K562 (cell line): ENCODE data around the gene ERBB3. TPM values are rescaled to one million over a fixed set of nuclear protein-coding genes. Genes with fewer than 3 reads are reported as not detected.

Experiments
- CREM ChIP-seq: IDR thresholded peaks from 2 replicates; pipeline ENCODE4 v1.6.1; 2014; ENCODE audit warnings: antibody characterized with exemption, low read depth
- CTCFL ChIP-seq: IDR thresholded peaks from 2 replicates; pipeline ENCODE4 v1.6.1; 2011; ENCODE audit warnings: borderline replicate concordance, low read depth, mild to moderate bottlenecking, moderate library complexity, low read length; ENCODE audit not compliant: insufficient read depth, poor library complexity, severe bottlenecking
- MTA3 ChIP-seq: fragments of 450-650 bp; formaldehyde crosslinking; IDR thresholded peaks from 2 replicates; pipeline ENCODE4 v1.6.1; 2017; ENCODE audit warnings: mild to moderate bottlenecking, borderline replicate concordance
- SAP30 ChIP-seq: fragments of 200-600 bp; sonication (generic); IDR thresholded peaks from 2 replicates; pipeline ENCODE4 v1.6.1; 2012; ENCODE audit warnings: borderline replicate concordance, low read depth, mild to moderate bottlenecking, moderate library complexity, low read length, control low read depth, inconsistent platforms; ENCODE audit not compliant: insufficient read depth, poor library complexity, severe bottlenecking
- TFAM ChIP-seq: fragments of 250-450 bp; sonication (Bioruptor Pico); conservative IDR thresholded peaks from 2 replicates; pipeline ENCODE4 v1.5.0; 2021; ENCODE audit warnings: mild to moderate bottlenecking, moderate library complexity
- ZNF398 ChIP-seq: fragments of 250-450 bp; sonication (Bioruptor Pico); IDR thresholded peaks from 2 replicates; pipeline ENCODE4 v1.8.0; 2021; ENCODE audit warnings: moderate library complexity, mild to moderate bottlenecking, inconsistent platforms
- ZNF76 ChIP-seq: fragments of 250-450 bp; sonication (Bioruptor Pico); IDR thresholded peaks from 2 replicates; pipeline ENCODE4 v1.4.0; 2020; ENCODE audit warnings: mild to moderate bottlenecking, moderate library complexity, borderline replicate concordance
- ZNF764 ChIP-seq: fragments of 250-450 bp; sonication (Bioruptor Pico); IDR thresholded peaks from 2 replicates; pipeline ENCODE4 v1.4.0; 2020; ENCODE audit warnings: low read depth, mild to moderate bottlenecking, moderate library complexity
- polyA plus RNA-seq, 8 experiments: library from polyadenylated mRNA; depleted of rRNA in 4 of 8; stranded (reverse) in 5 of 8; unstranded in 3 of 8; fragments of >200 nt; fragmentation: Nextera tagmentation in 2 of 8; fragmentation: Illumina TruSeq in 1 of 8; extraction: Ambion mirVana in 2 of 8; extraction: Trizol in 1 of 8; gene quantifications; 2 replicates each; pipeline versions ENCODE4 v1.2.1 to v1.2.3, GENCODE V29; 2011 to 2014; ENCODE audit warnings: inconsistent platforms in 1 of 8, missing spikeins in 1 of 8
- total RNA-seq, 7 experiments: library from RNA; depleted of rRNA in 6 of 7; stranded (reverse); fragments of >200 nt in 6 of 7; fragmentation: Illumina TruSeq in 2 of 7; extraction: Trizol in 2 of 7; gene quantifications; 2 replicates each; pipeline versions ENCODE4 v1.2.1 to v1.2.3, GENCODE V29; 2011 to 2021; ENCODE audit warnings: low replicate concordance in 1 of 7
- TF ChIP-seq, protein P1 (sequence below), 2 experiments: fragments of 450-650 bp; IDR thresholded peaks; 2 replicates each; pipeline ENCODE4 v1.6.1; 2018; ENCODE audit warnings: mild to moderate bottlenecking in 2 of 2, low read depth in 1 of 2; ENCODE audit not compliant: partially characterized antibody in 2 of 2
- TF ChIP-seq, protein P2 (sequence below), 2 experiments: fragments of 450-650 bp in 1 of 2; IDR thresholded peaks; 2 replicates each; pipeline ENCODE4 v1.6.1; 2011 to 2017; ENCODE audit warnings: low read depth in 2 of 2, antibody characterized with exemption in 1 of 2, borderline replicate concordance in 1 of 2, low read length in 1 of 2, mild to moderate bottlenecking in 1 of 2, mixed read lengths in 1 of 2; ENCODE audit not compliant: control insufficient read depth in 1 of 2

ERBB3 gene
- total and polyA plus RNA-seq, 9 of the 15 experiments (the other 6 are each of a cell fraction or from before 2014, with no cell fraction given), result 1.5 to 5.4 (median 3.8) TPM

- TF ChIP-seq, protein P1, sequence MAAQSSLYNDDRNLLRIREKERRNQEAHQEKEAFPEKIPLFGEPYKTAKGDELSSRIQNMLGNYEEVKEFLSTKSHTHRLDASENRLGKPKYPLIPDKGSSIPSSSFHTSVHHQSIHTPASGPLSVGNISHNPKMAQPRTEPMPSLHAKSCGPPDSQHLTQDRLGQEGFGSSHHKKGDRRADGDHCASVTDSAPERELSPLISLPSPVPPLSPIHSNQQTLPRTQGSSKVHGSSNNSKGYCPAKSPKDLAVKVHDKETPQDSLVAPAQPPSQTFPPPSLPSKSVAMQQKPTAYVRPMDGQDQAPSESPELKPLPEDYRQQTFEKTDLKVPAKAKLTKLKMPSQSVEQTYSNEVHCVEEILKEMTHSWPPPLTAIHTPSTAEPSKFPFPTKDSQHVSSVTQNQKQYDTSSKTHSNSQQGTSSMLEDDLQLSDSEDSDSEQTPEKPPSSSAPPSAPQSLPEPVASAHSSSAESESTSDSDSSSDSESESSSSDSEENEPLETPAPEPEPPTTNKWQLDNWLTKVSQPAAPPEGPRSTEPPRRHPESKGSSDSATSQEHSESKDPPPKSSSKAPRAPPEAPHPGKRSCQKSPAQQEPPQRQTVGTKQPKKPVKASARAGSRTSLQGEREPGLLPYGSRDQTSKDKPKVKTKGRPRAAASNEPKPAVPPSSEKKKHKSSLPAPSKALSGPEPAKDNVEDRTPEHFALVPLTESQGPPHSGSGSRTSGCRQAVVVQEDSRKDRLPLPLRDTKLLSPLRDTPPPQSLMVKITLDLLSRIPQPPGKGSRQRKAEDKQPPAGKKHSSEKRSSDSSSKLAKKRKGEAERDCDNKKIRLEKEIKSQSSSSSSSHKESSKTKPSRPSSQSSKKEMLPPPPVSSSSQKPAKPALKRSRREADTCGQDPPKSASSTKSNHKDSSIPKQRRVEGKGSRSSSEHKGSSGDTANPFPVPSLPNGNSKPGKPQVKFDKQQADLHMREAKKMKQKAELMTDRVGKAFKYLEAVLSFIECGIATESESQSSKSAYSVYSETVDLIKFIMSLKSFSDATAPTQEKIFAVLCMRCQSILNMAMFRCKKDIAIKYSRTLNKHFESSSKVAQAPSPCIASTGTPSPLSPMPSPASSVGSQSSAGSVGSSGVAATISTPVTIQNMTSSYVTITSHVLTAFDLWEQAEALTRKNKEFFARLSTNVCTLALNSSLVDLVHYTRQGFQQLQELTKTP (IDR thresholded peaks at IDR 0.05; ENCODE audit: low read depth in 1 of 2, partially characterized antibody in 2 of 2), result peak in 1 of 2 experiments; percentile 54
- TF ChIP-seq, protein P2, sequence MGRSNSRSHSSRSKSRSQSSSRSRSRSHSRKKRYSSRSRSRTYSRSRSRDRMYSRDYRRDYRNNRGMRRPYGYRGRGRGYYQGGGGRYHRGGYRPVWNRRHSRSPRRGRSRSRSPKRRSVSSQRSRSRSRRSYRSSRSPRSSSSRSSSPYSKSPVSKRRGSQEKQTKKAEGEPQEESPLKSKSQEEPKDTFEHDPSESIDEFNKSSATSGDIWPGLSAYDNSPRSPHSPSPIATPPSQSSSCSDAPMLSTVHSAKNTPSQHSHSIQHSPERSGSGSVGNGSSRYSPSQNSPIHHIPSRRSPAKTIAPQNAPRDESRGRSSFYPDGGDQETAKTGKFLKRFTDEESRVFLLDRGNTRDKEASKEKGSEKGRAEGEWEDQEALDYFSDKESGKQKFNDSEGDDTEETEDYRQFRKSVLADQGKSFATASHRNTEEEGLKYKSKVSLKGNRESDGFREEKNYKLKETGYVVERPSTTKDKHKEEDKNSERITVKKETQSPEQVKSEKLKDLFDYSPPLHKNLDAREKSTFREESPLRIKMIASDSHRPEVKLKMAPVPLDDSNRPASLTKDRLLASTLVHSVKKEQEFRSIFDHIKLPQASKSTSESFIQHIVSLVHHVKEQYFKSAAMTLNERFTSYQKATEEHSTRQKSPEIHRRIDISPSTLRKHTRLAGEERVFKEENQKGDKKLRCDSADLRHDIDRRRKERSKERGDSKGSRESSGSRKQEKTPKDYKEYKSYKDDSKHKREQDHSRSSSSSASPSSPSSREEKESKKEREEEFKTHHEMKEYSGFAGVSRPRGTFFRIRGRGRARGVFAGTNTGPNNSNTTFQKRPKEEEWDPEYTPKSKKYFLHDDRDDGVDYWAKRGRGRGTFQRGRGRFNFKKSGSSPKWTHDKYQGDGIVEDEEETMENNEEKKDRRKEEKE (IDR thresholded peaks at IDR 0.05; ENCODE audit: borderline replicate concordance in 1 of 2, control insufficient read depth in 1 of 2, low read depth in 2 of 2, low read length in 1 of 2), result no peak
- TF ChIP-seq MTA3, result no peak
- TF ChIP-seq ZNF398 (CRISPR knock-in tag), result no peak
- TF ChIP-seq ZNF76 (CRISPR knock-in tag), result no peak
- TF ChIP-seq CTCFL, result peak; percentile 60
- no peak for TF ChIP-seq CREM
- TF ChIP-seq TFAM (CRISPR knock-in tag), result no peak
- no peak for TF ChIP-seq SAP30
- no peak for TF ChIP-seq ZNF764 (CRISPR knock-in tag)
Observed at GRCh38 chr12:56104815-56105608, 25.0 kb downstream of the ERBB3 start (continued).
